ENCODE data around the gene PANK1.
"Not testable (repeated sequence)": the region's sequence is repeated elsewhere in the genome, so short reads cannot be mapped to it uniquely, and the experiment has no call there.

Gene PANK1

GRCh38 chr10:89651916-89652573, 7.0 kb upstream of the PANK1 start:
- no peak for DNase-seq (ENCODE audit: low spot score)

DNA sequence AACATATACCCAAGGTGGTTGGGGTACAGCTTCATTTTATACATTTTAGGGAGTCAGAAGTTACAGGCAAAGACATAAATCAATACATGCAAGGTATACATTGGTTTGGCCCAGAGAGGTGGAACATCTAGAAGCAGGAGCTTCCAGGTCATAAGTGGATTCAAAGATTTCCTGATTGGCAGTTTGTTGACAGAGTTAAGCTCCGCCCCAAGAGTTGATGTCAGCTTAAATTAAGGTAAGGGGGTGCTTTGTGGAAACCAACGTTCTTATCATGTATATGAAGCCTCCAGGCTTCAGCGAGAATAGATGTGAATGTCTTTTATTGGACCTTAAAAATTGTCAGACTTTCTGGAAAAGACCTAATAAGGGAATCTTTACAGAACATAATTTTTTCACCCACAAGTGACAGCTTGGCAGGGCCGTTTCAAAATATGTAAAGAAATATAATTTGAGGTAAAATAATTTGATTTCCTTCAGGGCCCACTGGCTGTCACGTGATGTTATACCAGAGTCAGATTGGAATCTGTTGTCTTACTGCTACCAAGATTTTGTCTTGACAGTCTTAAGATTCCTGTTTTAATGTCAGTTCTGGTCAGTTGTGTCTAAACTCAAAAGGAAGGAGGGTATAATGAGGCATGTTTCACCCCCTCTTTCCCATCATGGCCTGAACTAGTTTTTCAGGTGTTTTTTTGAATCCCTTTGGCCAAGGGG, 6.3 kb upstream of the PANK1 start:
- DNase-seq (ENCODE audit: low spot score) = no peak

GRCh38 chr10:89649051-89649450, 4.0 kb upstream of the PANK1 start:
- DNase-seq (ENCODE audit: low spot score) = no peak

GRCh38 chr10:89648074-89648473, 3.0 kb upstream of the PANK1 start:
- DNase-seq (ENCODE audit: low spot score) = no peak

DNA sequence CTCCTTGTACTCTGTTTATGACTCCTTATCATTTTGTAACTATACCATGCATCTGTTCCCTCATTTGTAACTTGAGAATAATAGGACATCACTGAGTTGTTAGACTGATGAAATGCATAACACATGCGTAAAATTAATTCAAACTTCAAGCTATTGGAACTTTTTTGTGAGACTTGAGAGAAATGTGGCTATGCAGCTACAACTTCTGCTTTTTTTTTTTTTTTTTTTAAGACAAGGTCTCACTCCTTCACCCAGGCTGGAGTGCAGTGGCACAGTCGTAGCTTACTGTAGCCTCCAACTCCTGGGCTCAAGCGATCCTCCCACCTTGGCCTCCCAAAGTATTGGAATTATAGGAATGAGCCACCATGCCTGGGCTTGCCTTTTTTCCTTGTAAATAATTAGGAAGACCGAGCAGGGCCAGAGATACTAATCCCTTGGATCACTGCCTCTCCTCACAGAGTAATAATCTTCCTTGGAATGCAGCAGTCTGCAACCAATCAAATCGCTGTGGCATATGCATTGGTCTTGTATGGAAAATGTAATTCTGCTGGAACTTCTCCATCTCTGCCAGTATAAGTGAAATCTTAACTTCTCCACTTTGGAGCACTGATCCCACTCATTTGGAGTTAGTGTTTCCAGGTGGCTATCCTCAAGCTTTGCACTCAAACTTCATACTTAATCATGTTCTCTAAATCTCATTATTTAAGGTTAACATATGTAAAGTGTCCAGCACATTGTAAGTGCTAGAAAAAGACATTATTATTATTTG, 2.0 kb upstream of the PANK1 start:
- no peak for DNase-seq (ENCODE audit: low spot score)

DNA sequence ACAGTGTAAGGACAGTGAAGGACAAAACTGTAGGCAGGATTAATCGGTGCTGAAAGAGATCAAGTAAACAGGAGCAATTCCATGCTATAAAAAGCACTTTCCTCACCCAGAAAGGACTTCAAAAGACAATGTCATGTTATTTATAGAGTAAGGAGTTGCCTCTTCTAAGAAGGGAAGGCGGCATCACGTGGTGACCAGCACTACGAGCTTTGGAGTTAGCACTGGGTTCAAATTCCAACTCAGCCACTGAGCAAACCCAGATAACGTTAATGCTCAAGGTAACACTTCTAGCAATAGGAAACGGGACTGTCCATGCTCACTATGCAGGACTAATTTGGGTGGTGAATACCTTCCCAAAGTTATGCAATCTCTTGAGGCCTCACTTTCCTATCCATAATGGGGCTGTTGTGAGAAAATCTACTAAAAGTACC, 715 bp upstream of the PANK1 start:
- peak; percentile 26 for DNase-seq (ENCODE audit: low spot score)

DNA sequence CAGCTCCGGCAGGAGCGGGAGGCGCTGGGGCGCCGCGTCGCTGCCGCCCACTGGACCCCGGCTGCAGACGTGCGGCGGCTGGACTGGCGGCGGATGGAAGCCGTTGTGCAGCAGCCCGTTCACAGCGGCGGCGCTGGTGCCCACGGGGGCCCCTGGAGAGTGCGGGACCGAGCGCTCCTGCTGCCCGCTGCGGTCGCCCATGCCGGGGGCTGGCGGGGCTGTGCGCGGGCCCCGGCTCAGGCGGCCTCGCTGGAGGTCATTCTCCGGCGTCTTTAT, 413 bp downstream of the PANK1 start:
- DNase-seq (ENCODE audit: low spot score) = no peak

DNA sequence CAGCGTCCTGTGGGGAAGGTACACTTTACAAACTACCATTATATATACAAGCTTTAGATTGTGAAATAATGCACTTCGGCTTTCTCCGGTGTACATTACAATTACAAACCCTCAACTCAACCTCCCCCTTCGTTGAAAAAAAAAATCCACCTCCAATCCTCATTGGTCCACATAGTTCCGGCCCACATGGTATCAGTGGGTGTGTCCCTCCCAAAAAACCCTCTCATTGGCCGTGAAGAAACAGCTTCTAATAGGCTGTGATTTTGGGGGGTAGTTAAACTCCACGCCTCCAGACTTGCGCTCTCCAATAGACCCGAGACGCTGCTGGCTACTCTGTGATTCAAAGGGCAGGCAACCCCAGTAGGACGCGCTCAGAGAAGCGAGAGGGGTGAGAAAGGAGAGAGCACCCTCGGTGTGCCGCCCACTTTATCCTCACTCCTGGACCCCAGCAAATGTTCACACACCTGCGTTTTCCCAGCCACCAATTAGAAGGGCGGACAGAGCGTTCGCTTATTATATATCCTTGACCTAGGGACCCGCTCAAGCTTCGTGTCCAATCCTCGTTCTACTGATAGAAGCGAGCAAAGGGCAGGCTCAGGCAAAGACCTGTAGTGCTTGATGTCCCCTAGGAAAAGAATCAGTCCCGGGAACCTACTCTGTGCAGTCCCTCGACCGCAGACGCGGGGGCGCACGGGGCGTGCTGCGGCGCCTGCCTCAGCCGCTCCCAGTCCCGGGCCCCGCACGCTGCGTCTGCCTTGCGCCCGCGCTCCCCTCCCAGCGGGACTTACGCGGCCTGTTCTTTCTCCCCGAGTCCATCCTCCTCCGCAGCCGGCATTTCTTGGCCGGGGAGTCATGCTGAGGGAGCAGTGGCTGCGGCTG, 991 bp downstream of the PANK1 start:
- DNase-seq (ENCODE audit: low spot score) = peak; percentile 90

DNA sequence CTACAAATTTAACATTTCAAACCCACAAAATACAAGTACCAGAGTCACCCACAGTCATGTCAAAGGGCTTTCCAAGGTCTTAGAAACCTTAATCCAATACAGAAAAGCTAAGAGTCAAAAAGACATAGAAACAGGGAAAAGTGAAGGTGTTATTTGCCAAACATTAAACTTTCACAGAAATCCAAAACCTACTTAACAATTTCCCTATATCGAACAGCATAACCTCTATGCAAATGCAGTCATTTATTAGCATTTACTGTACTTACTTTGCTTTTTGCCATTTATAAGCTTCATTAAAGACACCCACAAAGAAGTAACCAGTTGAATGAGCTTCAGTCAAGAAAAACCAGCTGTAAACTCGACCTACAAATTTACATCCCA, 1.6 kb downstream of the PANK1 start:
- DNase-seq (ENCODE audit: low spot score) = no peak

DNA sequence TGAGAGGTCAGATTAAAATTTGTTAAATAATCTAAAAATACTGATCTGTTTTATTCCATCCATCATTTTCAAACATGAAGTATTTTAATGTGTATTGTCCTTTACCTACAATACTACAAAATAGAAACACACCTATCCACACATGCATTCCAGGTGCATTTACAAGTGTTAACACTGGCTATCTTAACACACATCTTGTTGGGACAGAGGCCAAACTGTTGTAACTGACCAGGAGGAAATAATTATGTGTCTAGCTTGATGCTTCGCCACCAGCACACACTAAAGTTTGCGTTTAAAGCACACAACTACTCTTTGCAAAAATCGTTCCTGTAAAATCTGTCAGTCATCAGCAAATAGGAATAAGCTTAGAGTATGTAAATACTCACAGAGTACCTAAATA, 2.8 kb downstream of the PANK1 start:
- no peak for DNase-seq (ENCODE audit: low spot score)

DNA sequence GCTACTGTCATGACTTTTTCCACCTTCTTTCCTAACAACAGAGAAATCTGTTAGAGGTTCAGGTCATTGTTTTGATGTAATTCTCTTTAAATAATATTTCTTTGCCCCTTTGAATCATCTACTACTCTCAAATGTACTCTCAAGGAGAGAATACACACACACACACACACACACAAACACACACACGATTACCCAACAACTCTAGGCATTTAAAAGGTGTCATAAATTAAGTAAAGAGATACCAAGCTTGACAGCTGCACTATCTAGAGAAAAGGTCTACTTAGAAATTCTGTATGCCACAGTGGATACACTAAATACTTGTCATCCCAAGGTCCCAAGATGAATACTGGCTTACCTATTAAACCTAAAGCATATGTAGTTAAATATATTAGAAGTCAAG, 4.8 kb downstream of the PANK1 start:
- DNase-seq (ENCODE audit: low spot score) = no peak

DNA sequence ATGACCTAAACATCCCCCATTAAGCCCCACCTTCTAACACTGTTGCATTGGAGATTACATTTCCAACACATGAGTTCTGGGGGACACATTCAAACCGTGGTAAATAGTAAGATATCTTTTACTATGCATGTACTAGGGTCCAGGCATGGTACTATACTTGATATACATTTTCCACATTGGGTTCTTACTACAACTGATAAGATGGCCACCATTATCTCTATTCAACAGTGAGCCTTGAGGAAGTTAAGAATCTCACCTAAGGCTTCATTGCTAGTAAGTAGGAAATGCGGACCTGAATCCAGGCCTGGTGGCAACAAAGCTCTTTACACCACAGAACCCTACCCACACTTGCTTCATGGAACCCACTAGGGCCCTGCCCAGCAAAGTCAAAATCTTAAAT, 5.7 kb downstream of the PANK1 start:
- no peak for DNase-seq (ENCODE audit: low spot score)

- no peak for DNase-seq (ENCODE audit: low spot score)
Measured at GRCh38 chr10:89637113-89637512, 7.9 kb downstream of the PANK1 start.

DNA sequence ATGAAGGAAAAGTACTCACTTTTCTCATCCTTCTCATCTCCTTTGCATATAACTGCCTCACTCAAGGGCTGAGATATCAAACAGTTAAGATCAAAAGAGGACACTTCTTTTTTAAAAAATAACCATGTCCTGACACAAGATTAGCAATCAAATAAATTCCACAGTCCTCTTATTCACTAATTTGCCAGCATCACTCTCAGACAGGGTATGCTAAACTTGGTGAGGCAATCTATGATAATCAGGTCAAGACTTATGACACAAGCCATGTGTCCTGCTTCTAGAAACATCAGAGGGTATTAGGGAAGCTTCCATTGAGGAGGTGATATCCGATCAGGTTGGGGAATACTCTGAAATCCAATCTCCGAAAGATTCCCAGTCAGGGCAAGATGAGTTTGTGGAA, 10.4 kb downstream of the PANK1 start:
- no peak for DNase-seq (ENCODE audit: low spot score)

GRCh38 chr10:89633484-89633883, 11.6 kb downstream of the PANK1 start:
- DNase-seq (ENCODE audit: low spot score) = no peak

DNA sequence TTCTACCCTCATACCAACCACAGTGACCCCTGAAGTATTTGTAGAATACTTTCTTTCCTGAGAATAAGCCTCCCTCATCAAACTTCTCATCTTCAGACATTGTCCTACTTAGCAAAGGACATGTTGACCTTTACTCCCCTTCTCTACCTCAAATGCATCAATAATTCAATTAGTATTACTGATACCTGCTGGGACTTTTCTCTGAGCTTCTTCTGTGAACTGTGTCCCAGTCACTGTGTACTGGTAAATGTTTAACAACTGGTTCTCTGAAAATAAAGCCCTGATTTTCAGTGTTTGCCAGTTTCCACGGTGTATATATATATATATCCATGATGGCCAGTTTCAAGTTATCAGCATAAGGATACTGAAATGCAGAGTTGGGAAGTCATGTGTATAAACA, 12.2 kb downstream of the PANK1 start:
- no peak for DNase-seq (ENCODE audit: low spot score)

DNA sequence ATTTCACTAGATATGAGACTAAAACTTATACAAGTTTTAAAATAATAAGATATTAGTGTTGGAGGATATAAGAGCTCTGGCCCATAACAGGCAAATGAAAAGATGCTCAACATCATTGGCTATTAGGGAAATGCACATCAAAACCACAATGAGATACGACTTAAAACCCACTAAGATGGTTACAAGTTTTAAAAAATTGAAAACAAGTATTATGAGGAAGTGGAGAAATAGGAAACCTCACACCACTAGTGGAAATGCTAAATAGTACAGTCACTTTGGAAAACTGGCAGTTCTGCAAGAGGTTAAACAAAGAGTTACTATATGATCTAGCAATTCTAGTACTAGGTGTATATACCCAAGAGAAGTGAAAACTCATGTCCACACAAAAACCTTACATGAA, 17.2 kb downstream of the PANK1 start:
- DNase-seq (ENCODE audit: low spot score) = no peak

DNA sequence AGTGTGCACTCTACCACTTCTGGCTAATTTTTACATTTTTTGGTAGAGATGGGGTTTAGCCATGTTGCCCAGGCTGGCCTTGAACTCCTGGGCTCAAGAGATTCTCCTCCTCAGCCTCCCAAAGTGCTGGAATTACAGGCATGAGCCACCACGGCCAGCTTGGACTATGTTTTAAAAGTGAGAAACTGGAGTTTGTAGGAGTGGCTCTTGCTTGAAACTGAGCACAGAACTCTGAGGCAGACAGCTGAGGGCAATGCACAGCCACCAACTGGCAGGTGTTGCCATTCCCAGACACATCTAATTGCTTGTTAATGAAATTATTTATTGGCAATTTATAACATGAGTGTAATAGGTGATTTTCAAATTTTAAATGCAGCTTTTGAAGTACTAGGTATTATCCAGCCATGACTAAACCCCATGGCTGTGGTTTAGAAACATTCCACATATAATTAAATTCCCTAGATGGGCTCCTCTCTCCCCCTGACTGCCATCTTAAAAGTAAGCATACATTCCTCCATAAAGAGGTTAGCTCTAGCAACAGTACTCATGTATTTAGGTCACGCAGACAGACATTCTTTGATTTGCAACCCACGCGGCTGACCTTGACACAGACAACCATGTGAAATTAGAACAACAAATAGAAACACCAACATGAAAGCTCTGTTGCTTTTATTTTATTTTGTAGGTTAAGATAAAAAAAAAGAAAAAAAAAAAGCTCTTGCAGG, 19.8 kb downstream of the PANK1 start:
- no peak for DNase-seq (ENCODE audit: low spot score)

GRCh38 chr10:89624020-89624419, 21.0 kb downstream of the PANK1 start:
- DNase-seq (ENCODE audit: low spot score) = no peak

- no peak for DNase-seq (ENCODE audit: low spot score)
Measured at GRCh38 chr10:89622151-89622550, 22.9 kb downstream of the PANK1 start.

DNA sequence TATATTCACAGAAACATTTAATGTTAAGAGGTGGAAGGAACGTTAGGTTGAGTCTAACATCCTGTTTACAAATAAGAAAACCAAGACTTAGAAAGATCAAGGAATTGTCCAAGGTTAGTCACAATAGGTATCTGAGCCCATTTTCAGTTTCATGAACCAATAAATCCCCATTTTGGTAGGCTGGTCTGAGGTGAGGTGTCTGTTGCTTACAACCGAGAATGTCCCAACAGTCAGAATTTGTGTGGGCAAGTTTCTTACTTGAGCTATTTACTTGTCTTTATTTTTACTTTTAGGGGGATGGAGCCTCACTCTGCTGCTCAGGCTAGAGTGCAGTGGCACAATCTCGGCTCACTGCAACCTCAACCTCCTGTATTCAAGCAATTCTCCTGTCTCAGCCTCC, 23.6 kb downstream of the PANK1 start:
- DNase-seq (ENCODE audit: low spot score) = no peak

DNA sequence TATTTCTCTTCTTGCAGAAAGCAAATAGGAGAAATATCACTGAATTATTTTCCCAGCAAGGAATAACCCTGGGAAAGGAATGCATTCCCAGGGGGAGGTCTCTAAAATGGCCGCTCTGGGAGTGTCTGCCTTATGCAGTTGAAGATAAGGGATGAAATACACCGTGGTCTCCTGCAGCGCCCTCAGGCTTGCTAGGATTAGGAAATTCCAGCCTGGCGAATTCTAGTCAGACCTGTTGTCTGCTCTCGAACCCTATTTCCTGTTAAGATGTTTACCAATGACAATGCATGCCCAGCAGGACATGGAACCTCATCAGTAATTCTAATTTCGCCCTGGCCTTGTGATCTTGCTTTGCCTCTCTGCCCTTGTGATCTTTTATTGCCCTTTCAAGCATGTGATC, 24.7 kb downstream of the PANK1 start:
- not testable (repeated sequence) for DNase-seq (ENCODE audit: low spot score)
